ENCODE measurements around the gene BICC1. TPM values are rescaled to one million over a fixed set of nuclear protein-coding genes. Genes with fewer than 3 reads are reported as not detected.

Gene BICC1
- total RNA-seq, 1 donor from 2014 or later, result 0.12 TPM

- no peak for TF ChIP-seq CTCF (IDR thresholded peaks at IDR 0.05; ENCODE audit: partially characterized antibody, unreplicated experiment)
- Mint-ChIP-seq H3K4me3 (ENCODE audit: unreplicated experiment) (no peak overlapping the region), H3K27ac (ENCODE audit: unreplicated experiment) (no peak overlapping the region), H3K9me3 (ENCODE audit: unreplicated experiment) (no peaks in the 10 kb centered on the region), H3K4me1 (ENCODE audit: low read depth, unreplicated experiment) (no peaks in the 10 kb centered on the region), H3K27me3 (ENCODE audit: unreplicated experiment) (no peaks in the 10 kb centered on the region), H3K36me3 (ENCODE audit: unreplicated experiment) (no peaks in the 10 kb centered on the region)
- DNase-seq, result no peak
Observed at GRCh38 chr10:58842860-58843376, 330.2 kb downstream of the BICC1 start.

- Mint-ChIP-seq H3K4me1 (ENCODE audit: low read depth, unreplicated experiment) (no peaks in the 10 kb centered on the region), H3K27me3 (ENCODE audit: unreplicated experiment) (no peaks in the 10 kb centered on the region), H3K4me3 (ENCODE audit: unreplicated experiment) (no peak overlapping the region), H3K9me3 (ENCODE audit: unreplicated experiment) (no peaks in the 10 kb centered on the region), H3K27ac (ENCODE audit: unreplicated experiment) (no peak overlapping the region), H3K36me3 (ENCODE audit: unreplicated experiment) (no peaks in the 10 kb centered on the region)
- no peak for TF ChIP-seq CTCF (IDR thresholded peaks at IDR 0.05; ENCODE audit: partially characterized antibody, unreplicated experiment)
- no peak for DNase-seq
Observed at GRCh38 chr10:58843760-58844159, 331.1 kb downstream of the BICC1 start.

GRCh38 chr10:58844680-58845079 lies 332.0 kb downstream of the BICC1 start:
- H3K9me3 Mint-ChIP-seq (ENCODE audit: unreplicated experiment), result no peaks in the 10 kb centered on the region
- no peak overlapping the region for H3K4me3 Mint-ChIP-seq (ENCODE audit: unreplicated experiment)
- no peaks in the 10 kb centered on the region for H3K4me1 Mint-ChIP-seq (ENCODE audit: low read depth, unreplicated experiment)
- H3K27ac Mint-ChIP-seq (ENCODE audit: unreplicated experiment), result no peak overlapping the region
- no peaks in the 10 kb centered on the region for H3K36me3 Mint-ChIP-seq (ENCODE audit: unreplicated experiment)
- TF ChIP-seq CTCF (IDR thresholded peaks at IDR 0.05; ENCODE audit: partially characterized antibody, unreplicated experiment), result no peak
- no peak for DNase-seq
- H3K27me3 Mint-ChIP-seq (ENCODE audit: unreplicated experiment), result no peaks in the 10 kb centered on the region

GRCh38 chr10:58846856-58847255 lies 334.2 kb downstream of the BICC1 start:
- Mint-ChIP-seq H3K4me3 (ENCODE audit: unreplicated experiment) (no peak overlapping the region), H3K4me1 (ENCODE audit: low read depth, unreplicated experiment) (no peaks in the 10 kb centered on the region), H3K36me3 (ENCODE audit: unreplicated experiment) (no peaks in the 10 kb centered on the region), H3K27me3 (ENCODE audit: unreplicated experiment) (peaks cover 2% of the 10 kb centered on the region), H3K9me3 (ENCODE audit: unreplicated experiment) (no peaks in the 10 kb centered on the region), H3K27ac (ENCODE audit: unreplicated experiment) (no peak overlapping the region)
- no peak for TF ChIP-seq CTCF (IDR thresholded peaks at IDR 0.05; ENCODE audit: partially characterized antibody, unreplicated experiment)
- DNase-seq, result no peak

- H3K27ac Mint-ChIP-seq (ENCODE audit: unreplicated experiment), result no peak overlapping the region
- H3K9me3 Mint-ChIP-seq (ENCODE audit: unreplicated experiment), result no peaks in the 10 kb centered on the region
- peaks cover 3% of the 10 kb centered on the region for H3K27me3 Mint-ChIP-seq (ENCODE audit: unreplicated experiment)
- DNase-seq, result no peak
- H3K36me3 Mint-ChIP-seq (ENCODE audit: unreplicated experiment), result no peaks in the 10 kb centered on the region
- H3K4me3 Mint-ChIP-seq (ENCODE audit: unreplicated experiment), result no peak overlapping the region
- TF ChIP-seq CTCF (IDR thresholded peaks at IDR 0.05; ENCODE audit: partially characterized antibody, unreplicated experiment), result no peak
- H3K4me1 Mint-ChIP-seq (ENCODE audit: low read depth, unreplicated experiment), result peaks cover 7% of the 10 kb centered on the region
Observed at GRCh38 chr10:58851606-58852005, 338.9 kb downstream of the BICC1 start.

Measured in glutamatergic neuron (in vitro differentiated cells).